CD4-positive, alpha-beta T cell treated with Interleukin-12 subunit alpha and Interleukin-12 subunit beta, for 1 hour (primary cell): ENCODE data around the gene OGDH.
"Not testable (repeated sequence)": the region's sequence is repeated elsewhere in the genome, so short reads cannot be mapped to it uniquely, and the experiment has no call there.

Source experiments
- DNase-seq: peaks from one replicate; pipeline ENCODE4 v3.0.0-alpha.2; 2020

Gene OGDH

DNA sequence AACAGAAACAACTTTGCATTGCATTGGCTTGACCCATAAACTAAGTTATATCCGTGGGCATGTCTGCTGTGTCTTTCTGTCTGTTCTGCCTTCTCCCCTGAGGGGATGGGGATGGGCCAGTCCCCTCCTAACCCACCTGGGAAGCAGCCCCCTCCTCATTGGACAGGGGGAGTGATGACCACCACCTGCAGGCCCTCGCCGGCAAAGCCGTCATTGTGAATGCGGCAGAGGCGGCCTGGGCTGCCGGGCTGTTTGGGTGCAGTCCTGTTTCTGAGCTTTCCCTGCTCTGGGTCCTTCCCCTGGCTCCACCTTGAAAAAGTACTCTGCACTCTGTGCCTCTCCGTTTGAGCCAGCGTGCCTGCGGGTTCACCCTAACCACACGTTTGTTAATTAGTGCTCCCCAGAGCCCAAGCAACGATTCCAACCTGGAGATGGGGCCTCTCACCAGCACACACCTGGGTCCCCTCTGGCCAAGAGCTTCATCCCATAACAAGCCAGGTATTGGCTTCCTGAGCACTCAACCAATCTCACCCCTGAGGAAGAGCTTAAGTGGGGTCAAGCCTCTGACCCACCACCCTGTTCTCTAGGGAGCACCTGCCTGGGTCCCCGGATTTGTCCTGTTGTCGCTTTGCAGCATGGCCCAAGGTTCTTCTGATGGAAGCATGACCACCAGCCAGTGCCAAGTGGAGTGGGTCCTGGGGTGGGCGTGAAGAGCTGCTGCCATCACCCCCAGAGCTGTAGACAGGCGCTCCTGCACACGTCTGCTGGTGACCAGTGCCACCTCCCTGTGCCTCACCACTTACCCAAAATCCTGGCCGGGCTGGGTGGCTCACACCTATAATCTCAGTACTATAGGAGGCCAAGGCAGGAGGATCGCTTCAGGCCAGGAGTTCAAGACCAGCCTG, 102.8 kb downstream of the OGDH start:
- DNase-seq = no peak

DNA sequence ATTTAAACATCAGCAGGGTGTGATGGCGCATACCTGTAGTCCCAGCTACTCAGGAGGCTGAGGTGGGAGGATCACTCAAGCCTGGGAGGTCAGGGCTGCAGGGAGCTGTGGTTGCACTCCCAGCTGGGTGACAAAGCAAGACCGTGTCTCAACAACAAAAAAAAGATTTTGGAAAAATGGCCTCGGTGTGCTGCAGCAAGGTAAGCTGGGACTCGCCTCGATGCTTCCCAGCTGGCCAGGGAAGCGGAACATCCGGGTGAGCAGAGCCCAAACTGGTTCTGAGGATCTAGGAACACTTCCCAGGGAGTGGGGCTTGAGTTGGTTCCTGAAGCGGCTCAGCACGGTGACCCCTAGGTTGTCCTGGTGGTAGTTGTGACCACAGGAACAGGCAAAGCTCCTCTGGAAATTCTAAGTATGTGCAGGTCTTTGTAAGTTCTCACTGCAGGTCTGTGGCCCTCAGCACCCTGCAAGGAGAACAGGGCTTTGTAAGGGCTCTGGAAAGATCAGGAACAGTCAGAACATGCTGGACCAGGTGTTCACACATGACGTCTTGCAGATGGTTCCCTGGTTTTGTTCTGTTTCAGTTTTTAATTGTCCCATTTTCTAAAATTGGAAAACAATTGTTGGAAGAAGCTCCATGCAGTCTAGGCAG, 103.6 kb downstream of the OGDH start:
- DNase-seq = no peak

DNA sequence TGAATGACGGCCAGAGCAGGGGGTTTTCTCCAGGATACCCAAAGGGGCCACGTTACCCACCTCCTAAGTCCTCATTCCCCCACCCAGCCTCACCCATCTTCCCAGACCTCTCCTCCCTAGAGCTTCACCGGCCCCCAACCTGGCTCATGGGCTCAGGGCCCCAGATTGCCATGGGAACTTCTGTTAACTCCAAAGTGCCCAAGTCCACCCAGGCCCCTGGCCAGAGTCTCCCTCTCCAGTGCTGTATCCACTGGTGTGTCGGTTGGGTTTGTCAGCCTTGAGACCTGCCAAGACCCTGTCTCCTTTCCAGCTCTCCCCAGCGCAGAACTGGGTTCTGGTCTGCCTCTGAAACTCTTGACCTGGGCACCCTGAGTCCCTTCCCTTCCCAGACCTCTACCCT, 105.1 kb downstream of the OGDH start:
- DNase-seq = no peak

DNA sequence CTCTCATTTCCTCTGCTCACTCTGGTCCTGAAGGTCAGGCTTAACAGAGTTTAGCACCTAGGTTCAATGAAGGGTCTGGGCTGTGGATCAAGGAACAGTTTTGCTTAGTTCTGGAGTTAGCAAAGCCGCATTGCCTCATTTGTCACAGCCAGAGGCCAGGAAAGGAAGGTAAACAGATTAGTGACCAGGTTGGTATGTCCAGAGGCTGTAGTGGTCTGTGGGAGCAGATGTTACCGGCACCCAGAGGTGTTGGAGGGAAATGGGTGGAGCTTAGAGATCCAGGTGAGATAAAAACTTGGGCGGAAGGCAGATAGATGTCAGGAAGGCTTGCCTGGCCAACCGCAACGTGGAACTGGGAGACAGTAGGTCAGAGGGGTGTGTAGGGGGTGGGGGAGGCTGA, 105.6 kb downstream of the OGDH start:
- DNase-seq = no peak

DNA sequence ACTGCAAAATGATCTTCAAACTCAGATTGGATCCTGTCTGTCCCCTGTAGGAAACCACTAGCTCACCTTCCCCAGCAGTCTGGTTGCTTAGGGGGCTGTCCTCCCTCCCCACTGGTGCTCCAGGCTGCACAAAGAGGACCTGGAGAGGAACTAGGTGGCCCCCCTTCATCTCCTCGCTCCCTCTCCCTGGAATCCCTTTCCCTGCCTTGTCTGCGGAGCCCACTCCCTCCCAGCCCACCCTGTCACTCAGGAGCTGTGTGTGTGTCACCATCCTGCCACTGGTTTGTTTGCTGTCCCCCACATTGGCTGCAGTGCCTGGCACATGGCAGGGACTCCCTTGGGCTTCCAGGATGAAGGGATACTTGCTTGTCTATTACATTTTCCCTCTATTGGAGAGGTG, 106.7 kb downstream of the OGDH start:
- DNase-seq = no peak

DNA sequence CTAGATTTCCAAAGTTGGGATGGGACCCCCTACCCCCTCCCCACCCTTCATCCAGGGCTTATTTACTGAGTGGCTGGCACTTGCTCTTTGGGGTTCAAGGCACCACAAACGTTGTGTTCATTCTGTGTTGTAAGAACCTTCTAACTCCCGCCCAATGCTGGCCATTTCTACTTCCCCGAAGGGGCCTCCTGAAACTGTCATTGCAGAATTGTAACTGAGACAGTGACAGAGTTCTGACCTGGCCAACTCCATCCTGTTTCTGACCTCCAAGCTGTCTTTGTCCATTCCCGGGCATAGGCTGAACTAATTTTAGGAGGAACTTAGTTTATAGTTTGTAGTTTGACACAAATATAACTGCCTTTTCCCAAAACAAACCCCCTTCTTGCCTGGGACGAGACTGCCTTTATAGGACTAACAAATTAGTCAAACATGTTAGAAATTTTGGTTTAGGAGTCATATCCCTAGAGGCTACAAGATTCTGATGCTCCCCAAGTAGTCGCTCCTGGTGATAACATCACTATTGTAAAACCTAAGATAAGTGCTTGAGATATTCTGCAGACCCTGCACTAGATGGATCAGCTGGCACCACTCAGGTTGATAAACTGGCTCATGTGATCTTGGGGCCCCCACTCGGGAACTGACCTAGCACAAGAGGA, 107.4 kb downstream of the OGDH start:
- DNase-seq = no peak

DNA sequence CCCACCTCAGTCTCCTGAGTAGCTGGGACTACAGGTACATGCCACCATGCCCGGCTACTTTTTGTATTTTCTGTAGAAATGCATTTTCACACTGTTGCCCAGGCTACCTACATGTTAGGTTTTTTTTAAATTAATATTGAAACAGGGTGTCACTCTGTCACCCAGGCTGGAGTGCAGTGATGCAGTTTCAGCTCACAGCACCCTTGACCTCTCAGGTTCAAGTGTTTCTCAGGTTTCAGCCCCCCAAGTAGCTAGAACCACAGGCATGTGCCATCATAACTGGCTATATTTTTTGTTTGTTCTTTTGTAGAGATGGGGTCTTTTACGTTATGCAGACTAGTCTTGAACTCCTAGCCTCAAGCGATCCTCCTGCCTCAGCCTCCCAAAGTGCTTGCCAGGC, 109.8 kb downstream of the OGDH start:
- no peak for DNase-seq

DNA sequence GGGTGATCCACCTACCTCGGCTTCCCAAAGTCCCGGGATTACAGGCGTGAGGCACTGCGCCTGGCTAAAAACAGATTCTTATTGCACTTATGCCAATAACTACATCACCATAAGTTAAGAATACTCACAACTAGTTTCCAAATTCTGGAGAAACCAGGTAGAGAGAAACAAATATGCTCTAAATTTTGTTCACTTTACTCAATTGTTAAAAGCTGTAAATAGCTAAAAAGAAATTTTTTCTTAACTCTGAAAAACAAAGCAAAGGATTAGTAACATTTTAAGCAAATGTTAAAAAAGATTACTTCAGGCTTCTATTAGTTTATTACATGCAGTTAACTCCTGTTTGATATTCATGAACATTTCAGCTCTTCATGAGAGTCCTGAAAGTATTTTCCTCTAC, 113.9 kb downstream of the OGDH start:
- DNase-seq = no peak

DNA sequence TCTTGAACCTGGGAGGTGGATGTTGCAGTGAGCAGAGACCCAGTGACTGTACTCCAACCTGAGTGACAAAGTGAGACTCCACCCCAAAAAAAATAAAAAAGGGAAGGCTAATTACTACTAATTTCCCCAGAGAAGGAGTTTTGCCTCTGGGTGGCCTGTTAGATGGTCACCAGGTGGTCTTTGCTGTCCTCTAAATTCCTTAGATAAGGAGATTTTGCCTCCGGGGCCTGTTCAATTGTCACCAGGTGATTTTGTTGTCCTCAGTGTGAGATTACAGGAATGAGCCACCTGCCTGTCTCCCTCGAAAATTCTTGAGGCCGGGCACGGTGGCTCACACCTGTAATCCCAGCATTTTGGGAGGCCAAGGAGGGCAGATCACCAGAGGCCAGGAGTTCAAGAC, 117.8 kb downstream of the OGDH start:
- no peak for DNase-seq

DNA sequence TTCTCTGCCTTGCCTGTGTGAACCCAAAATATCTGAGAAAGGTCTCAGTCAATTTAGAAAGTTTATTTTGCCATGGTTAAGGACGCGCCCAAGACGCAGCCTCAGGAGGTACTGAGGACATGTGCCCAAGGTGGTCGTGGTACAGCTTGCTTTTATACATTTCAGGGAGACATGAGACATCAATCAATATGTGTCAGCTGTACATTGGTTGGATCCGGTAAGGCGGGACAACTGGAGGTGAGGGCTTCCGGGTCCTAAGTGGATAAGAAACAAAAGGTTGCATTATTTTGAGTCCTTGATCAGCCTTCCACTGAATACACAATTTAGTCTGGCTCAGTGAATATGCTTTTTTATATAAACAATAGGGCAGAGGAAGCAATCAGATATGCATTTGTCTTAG, 119.8 kb downstream of the OGDH start:
- DNase-seq = not testable (repeated sequence)

DNA sequence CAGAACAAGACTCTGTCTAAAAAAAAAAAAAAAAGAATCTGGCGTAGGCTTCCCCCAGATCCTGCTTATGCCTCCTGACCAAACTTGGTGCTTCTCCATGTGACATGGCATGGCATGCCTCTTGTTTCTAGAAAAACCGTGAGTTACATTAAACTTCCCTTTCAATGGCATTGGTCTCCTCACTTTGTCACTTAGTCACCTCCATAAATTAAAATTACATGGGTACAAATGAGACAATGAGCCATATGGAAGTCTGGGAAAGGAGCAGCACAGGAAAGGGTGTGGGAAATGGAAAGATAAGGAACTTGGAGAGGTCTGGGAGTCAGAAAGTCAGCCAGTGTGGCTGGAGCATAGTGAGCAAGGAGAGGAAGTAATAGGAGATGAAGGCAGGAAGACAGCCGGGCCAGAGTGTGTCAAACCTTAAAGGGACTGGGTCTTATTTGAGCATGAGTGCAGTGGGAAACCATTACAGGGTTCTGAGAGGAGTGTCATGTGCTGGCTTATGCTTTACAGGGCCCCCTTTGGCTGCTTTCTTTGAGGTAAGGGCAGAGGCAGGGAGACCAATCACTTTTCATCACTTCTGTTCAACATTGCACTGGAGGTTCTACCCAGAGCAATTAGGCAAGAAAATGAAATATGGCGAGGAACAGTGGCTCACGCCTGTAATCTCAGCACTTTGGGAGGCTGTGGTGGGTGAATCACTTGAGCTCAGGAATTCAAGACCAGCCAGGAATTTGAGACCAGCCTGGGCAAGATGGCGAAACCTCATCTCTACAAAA, 120.9 kb downstream of the OGDH start:
- DNase-seq = no peak

DNA sequence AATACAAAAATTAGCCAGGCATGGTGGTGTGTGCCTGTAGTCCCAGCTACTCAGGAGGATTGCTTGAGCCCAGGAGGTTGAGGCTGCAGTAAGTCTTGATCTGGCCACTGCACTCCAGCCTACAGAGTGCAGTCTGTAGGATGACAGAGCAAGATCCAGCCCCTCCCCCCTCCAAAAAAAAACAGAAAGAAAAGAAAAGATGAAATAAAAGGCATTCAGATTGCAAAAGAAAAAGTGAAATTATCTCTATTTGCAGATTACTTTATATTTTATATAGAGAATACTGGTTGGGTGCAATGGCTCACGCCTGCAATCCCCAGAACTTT, 121.5 kb downstream of the OGDH start:
- no peak for DNase-seq

DNA sequence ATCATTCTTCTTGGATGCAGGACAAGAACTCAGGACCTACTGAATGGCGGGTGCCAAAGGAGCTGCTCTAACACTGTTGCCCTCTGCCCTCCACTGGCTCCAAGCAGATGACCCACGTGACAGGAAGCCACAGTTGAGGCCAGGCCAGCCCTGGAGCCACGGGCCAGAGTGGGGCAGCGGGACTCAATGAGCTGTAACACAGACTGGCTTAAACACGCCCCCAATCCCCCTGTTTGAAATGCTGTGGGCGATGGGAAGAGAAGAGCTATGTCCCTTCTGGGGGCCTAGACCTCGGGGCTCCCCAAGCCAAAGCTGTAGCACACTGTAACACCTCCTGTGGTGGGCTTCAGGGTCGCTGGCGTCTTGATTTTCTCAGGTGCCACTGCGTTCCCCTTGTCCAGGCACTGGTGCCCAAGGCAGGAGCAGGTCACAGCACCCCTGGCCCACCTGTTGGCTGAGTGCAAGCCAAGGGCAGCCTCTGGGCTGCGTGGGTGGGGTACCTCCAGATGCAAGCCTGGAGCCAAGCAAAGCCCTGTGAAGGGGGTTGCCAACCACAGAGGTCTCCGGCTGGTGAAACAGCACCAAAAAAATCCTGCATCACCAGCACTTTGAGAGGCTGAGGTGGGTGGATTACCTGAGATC, 123.6 kb downstream of the OGDH start:
- DNase-seq = no peak

DNA sequence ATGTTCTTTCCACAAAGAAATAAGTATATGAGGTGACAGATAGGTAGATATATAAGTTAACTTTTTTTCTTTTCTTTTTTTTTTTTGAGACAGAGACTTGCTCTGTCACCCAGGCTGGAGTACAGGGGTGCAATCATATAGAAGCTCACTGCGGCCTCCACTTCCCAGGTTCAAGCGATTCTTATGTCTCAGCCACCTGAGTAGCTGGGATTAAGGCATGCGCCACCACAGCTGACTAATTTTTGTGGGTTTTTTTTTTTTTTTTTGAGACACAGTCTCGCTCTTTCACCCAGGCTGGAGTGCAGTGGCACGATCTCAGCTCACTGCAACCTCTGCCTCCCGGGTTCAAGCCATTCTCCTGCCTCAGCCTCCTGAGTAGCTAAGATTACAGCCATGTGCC, 126.5 kb downstream of the OGDH start:
- DNase-seq = not testable (repeated sequence)

DNA sequence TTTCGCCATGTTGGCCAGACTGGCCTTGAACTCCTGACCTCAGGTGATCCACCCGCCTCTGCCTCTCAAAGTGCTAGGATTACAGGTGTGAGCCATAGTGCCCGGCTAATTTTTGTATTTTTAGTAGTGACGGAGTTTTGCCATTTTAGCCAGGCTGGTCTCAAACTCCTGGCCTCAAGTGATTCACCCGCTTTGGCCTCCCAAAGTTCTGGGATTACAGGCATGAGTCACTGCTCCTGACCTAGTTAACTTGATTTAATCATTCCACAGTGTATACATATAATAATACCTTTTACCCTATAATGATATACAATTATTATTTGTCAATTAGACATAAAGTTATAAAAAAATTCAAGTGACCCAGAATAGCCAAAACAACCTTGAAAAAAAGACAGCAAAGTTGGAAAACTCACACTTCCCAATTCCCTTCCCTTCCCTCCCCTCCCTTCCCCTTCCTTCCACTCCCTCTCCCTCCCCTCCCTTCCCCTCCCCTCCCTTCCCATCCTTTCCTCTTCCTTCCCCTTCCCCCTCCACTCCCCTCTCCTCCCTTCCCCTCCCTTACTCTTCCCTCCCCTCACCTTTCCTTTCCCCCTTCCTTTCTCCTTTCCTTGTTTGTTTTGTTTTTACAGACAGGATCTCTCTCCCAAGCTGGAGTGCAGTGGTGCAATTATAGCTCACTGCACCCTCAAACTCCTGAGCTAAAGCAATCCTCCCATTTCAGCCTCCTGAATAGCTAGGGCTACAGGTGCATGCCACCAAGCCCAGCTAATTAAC, 127.5 kb downstream of the OGDH start:
- no peak for DNase-seq

DNA sequence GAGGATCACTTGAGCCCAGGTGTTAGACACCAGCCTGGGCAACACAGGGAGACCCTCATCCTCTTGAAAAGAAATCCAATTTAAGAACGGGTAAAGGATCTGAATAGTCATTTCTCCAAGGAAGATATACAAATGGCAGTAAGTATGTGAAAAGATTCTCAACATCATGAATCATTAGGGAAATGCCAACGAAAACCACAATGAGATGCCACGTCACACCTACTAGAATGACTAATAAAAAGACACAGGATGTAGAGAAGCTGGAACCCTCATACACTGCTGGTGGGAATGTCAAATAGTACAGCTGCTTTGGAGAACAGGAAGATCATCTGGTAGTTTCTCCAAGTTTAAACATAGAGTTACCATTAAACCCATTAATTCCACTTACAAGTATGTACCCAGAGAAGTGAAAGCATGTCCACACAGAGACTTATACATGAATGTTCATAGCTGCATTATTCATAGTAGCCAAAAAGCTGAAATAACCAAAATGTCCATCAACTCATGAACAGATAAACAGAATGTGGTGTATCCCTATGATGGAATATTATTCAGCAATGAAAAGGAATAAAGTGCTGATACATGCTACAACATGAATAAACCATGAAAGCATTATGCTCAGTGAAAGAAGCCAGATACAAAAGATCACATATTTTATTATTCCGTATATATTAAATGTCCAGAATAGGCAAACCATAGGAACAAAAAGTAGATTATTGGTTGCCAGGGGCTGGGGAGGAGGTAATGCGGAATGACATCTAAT, 129.2 kb downstream of the OGDH start:
- peak; percentile 55 for DNase-seq

DNA sequence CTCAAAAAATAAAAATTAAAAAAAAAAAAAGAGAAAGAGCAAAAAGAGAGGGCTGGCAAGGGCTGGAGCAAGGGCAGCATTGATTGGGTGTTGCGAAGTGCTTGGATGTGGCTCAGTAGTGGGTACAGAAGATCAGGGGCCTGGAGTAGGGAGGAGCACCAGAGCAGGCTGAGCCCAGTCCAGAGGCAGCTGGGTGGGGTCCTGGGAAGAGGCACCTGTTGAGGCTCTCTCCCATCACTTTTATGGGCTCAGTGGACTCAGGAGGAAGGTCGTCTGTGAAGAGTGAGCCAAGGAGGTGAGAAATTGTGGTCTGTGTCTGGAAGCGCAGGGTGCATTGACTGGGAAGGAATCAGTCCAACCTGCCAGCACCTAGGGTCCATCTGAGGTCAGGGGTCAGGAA, 130.5 kb downstream of the OGDH start:
- no peak for DNase-seq

DNA sequence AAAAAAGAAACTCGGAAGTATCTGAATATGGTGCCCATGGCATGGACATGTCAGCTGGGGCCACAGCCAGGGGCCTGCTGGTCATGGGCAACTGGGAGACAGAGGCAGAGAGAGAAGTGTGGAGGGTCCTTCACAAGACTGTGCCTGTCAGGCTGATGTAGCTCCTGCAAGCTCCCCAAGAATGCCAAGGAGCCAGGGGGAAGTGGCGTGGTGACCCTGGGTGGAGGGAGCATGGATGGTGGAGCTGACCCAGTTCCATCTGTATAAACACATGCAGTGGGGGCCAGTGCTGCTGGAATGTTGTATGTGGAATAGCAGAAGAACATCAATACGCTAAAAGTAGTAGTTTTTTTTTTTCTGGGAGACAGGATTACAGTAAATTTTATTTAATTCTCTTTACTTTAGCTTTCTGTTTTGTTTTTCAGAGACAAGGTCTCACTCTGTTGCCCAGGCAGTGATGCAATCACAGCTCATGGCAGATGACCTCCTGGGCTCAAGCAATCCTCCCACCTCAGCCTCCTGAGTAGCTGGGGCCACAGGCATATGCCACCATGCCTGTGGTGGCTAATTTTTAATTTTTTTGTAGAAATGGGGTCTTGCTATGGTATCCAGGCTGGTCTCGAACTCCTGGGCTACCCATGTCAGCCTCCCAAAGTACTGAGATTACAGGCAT, 131.8 kb downstream of the OGDH start:
- no peak for DNase-seq

DNA sequence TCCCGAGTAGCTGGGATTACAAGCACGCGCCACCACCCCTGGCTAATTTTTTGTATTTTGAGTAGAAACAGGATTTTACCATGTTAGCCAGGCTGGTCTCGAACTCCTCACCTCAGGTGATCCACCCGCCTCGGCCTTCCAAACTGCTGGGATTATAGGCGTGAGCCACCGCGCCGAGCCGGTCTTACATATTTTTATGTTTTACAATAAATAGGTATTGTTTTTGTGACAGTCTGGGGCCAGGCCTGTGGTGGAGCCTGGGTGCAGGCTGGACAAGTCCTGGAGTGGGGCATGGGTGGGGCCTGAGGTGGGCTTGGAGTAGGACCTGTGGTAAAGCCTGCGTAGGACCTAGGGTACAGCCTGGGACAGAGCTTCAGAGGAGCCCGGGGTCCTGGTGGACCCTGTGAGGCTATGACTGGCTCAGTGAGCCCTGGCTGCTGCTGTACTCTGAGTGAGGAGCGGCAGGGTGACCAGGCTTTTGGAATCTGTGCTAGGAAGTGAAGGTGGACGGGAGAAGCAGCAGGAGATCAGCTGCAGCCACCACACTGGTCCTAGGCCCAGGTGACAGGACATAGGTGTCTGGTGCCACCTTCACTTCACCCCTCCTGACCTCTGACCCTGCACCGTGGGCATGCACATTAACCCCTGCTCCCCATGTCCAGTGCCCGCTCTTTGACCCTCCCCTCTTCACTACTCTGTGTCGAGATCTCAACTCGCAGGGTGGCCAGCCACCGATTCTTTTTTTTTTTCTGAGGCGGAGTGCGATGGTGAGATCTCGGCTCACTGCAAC, 132.6 kb downstream of the OGDH start:
- no peak for DNase-seq

DNA sequence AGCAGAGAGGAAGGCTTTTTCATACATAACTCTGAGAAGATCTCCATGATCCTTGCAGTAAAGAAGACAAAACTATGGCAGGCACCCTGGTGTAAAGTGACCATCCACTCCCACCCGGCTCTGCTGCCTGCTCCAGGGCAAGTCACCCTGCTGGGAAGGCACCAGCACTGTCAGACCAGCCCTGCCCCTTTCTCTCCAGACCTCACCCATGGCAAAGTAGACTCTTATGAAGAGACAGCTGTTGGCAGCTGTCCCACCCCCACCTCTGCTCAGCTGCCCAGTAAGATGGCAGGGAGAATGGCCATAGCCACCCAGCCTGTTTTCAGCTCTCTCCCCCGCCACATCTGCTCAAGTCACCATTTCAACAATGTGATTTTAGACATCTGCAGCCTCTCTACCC, 133.6 kb downstream of the OGDH start:
- no peak for DNase-seq
